NT2/D1 (cell line): Measurements from ENCODE around the gene PNKD.

Source experiments
- SUZ12 ChIP-seq: IDR thresholded peaks from 2 replicates; pipeline ENCODE4 v1.6.1; 2011; ENCODE audit not compliant: insufficient read length, insufficient read depth; ENCODE audit errors: extremely low read depth
- YY1 ChIP-seq: IDR thresholded peaks from 2 replicates; pipeline ENCODE4 v1.6.1; 2011; ENCODE audit not compliant: insufficient read length, insufficient read depth
- ZNF274 ChIP-seq: IDR thresholded peaks from 2 replicates; pipeline ENCODE4 v1.6.1; 2011; ENCODE audit warnings: mild to moderate bottlenecking, low read depth, low read length

GRCh38 chr2:218260742-218261422, 9.4 kb upstream of the PNKD start, which contains the start of gene GPBAR1:
- TF ChIP-seq SUZ12 (no peak), ZNF274 (no peak), YY1 (no peak)
